Measurements from ENCODE around the gene F11R. TPM values are rescaled to one million over a fixed set of nuclear protein-coding genes. Genes with fewer than 3 reads are reported as not detected.

The F11R gene
- total RNA-seq, 3 donors from 2014 or later (not counting 1 experiment from before 2014, with no cell fraction given), result 27.8 to 34.6 (median 30.2) TPM

GRCh38 chr1:161039154-161039545 is 18.2 kb upstream of the F11R start:
- intact Hi-C loops (cut with micrococcal nuclease), result no loop called here

GRCh38 chr1:161038523-161039153 is 17.7 kb upstream of the F11R start, which contains the start of gene TSTD1:
Gene TSTD1, minus strand, starts transcription at chr1:161038964. Its CDS starts 75 bp downstream, at chr1:161038889.
- peaks cover 38% of the 10 kb centered on the region for H3K4me1 ChIP-seq (ENCODE audit: control insufficient read depth, insufficient read depth, low read length)
- peaks cover 40% of the 10 kb centered on the region for H3K36me3 ChIP-seq (ENCODE audit: control insufficient read depth, insufficient read depth, low read length)

More at GRCh38 chr1:161039154-161039545, 18.2 kb upstream of the F11R start:
- DNase-seq (no peak), ATAC-seq (no peak)
- Mint-ChIP-seq H3K9me3 (no peaks in the 10 kb centered on the region), H3K36me3 (no peaks in the 10 kb centered on the region), H3K4me3 (peak overlapping the region; percentile 93), H3K27ac (peak overlapping the region; percentile 84 to 92), H3K4me1 (peaks cover 14 to 51% of the 10 kb centered on the region in 2 donors), H3K27me3 (ENCODE audit: low read depth in 2 of 2) (no peaks in the 10 kb centered on the region)
- peaks cover 41% of the 10 kb centered on the region for H3K4me1 ChIP-seq (ENCODE audit: control insufficient read depth, insufficient read depth, low read length)
- WGBS (ENCODE audit: insufficient coverage), result 0% methylated on average over 2 of the region's 3 CpGs
- H3K36me3 ChIP-seq (ENCODE audit: control insufficient read depth, insufficient read depth, low read length), result peaks cover 40% of the 10 kb centered on the region
- no peaks in the 10 kb centered on the region for H3K27me3 ChIP-seq (ENCODE audit: control insufficient read depth, insufficient read depth, low read length)
- peak overlapping the region; percentile 95 for H3K4me3 ChIP-seq (ENCODE audit: low read length)
- H3K9me3 ChIP-seq (ENCODE audit: control insufficient read depth, insufficient read depth, low read length), result no peaks in the 10 kb centered on the region
- peak overlapping the region; percentile 77 for H3K27ac ChIP-seq (ENCODE audit: low read length)
- no peak for TF ChIP-seq CTCF (IDR thresholded peaks at IDR 0.05)

GRCh38 chr1:161037661-161038522 is 16.9 kb upstream of the F11R start:
- Mint-ChIP-seq H3K4me3 (peak overlapping the region; percentile 93), H3K4me1 (peaks cover 12 to 51% of the 10 kb centered on the region in 2 donors), H3K9me3 (no peaks in the 10 kb centered on the region), H3K36me3 (no peaks in the 10 kb centered on the region), H3K27ac (peak overlapping the region; percentile 84 to 92), H3K27me3 (ENCODE audit: low read depth in 2 of 2) (no peaks in the 10 kb centered on the region)
- Histone ChIP-seq H3K27ac (ENCODE audit: low read length) (peak overlapping the region; percentile 77), H3K27me3 (ENCODE audit: control insufficient read depth, insufficient read depth, low read length) (no peaks in the 10 kb centered on the region), H3K9me3 (ENCODE audit: control insufficient read depth, insufficient read depth, low read length) (no peaks in the 10 kb centered on the region), H3K4me3 (ENCODE audit: low read length) (peak overlapping the region; percentile 95), H3K4me1 (ENCODE audit: control insufficient read depth, insufficient read depth, low read length) (peaks cover 38% of the 10 kb centered on the region), H3K36me3 (ENCODE audit: control insufficient read depth, insufficient read depth, low read length) (peaks cover 36% of the 10 kb centered on the region)
- intact Hi-C loops (cut with micrococcal nuclease), result no loop called here
- WGBS (ENCODE audit: insufficient coverage), result 68% methylated on average over 21 of the region's 21 CpGs
- TF ChIP-seq CTCF (IDR thresholded peaks at IDR 0.05), result no peak
- ATAC-seq (no peak), DNase-seq (no peak)

More at GRCh38 chr1:161038523-161039153, 17.7 kb upstream of the F11R start, which contains the start of gene TSTD1:
- Histone ChIP-seq H3K27ac (ENCODE audit: low read length) (peak within 1 kb of the TSS; percentile 77), H3K27me3 (ENCODE audit: control insufficient read depth, insufficient read depth, low read length) (no peaks in the 10 kb centered on the region), H3K4me3 (ENCODE audit: low read length) (peak within 1 kb of the TSS; percentile 95), H3K9me3 (ENCODE audit: control insufficient read depth, insufficient read depth, low read length) (no peaks in the 10 kb centered on the region)
- Mint-ChIP-seq H3K4me1 (peaks cover 14 to 49% of the 10 kb centered on the region in 2 donors), H3K4me3 (peak within 1 kb of the TSS; percentile 93), H3K27me3 (ENCODE audit: low read depth in 2 of 2) (no peaks in the 10 kb centered on the region), H3K27ac (peak within 1 kb of the TSS; percentile 84 to 92), H3K9me3 (no peaks in the 10 kb centered on the region), H3K36me3 (no peaks in the 10 kb centered on the region)
- peak; percentile 86 to 94 (median 89) for ATAC-seq
- 3% methylated on average over 54 of the region's 54 CpGs for WGBS (ENCODE audit: insufficient coverage)
- intact Hi-C loops (cut with micrococcal nuclease), result no loop called here
- DNase-seq, result peak; percentile 75 to 94
- no peak for TF ChIP-seq CTCF (IDR thresholded peaks at IDR 0.05)

Measured in natural killer cell (primary cell).